Measurements from ENCODE around the gene CLK2. TPM values are rescaled to one million over a fixed set of nuclear protein-coding genes. Genes with fewer than 3 reads are reported as not detected.

CLK2 gene
- total and polyA plus RNA-seq, 2 of the 13 experiments (the other 11 are each of a cell fraction or from before 2014, with no cell fraction given) = 20.1 to 73.5 TPM

DNA sequence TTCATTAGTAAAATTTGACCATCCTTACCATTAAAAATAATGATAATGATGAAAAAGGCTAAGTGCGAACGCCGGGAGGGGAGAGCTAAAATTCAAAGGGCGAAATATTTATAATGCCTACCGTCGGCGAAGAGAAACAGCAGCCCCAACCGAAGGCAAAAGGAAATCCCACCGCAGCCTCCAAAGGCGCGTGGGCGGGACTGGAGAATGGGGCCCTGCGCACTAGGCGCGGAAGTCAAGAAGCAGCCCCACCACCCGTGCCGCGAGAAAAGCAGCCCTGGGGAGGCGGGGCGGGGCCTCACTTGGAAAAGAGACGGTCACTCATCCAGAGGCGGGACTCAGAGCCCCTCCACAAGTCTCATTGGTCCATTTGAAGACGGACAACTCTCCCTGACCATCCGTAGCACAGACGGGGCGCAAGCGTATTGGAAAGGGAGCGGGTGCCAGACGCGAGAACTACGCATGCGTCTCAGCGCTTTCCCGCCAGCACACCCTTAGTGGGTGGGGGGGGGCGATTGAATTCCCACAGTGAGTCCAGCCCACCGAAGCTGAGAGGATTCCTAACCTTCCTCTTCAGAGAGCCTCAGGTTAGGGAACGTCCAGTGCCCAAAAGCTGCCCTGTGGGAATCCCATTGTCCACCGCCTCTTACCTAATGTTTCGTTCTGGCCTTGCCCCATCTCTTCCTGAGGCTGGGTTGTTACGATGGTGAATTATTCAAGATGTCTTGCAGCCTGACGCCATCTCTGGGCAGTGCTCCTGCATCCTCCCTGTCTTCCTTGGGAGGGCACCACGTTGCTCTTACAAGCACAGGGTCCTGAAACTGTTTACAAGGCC lies 45.8 kb downstream of the CLK2 start (continued):
- TF ChIP-seq, protein P1, sequence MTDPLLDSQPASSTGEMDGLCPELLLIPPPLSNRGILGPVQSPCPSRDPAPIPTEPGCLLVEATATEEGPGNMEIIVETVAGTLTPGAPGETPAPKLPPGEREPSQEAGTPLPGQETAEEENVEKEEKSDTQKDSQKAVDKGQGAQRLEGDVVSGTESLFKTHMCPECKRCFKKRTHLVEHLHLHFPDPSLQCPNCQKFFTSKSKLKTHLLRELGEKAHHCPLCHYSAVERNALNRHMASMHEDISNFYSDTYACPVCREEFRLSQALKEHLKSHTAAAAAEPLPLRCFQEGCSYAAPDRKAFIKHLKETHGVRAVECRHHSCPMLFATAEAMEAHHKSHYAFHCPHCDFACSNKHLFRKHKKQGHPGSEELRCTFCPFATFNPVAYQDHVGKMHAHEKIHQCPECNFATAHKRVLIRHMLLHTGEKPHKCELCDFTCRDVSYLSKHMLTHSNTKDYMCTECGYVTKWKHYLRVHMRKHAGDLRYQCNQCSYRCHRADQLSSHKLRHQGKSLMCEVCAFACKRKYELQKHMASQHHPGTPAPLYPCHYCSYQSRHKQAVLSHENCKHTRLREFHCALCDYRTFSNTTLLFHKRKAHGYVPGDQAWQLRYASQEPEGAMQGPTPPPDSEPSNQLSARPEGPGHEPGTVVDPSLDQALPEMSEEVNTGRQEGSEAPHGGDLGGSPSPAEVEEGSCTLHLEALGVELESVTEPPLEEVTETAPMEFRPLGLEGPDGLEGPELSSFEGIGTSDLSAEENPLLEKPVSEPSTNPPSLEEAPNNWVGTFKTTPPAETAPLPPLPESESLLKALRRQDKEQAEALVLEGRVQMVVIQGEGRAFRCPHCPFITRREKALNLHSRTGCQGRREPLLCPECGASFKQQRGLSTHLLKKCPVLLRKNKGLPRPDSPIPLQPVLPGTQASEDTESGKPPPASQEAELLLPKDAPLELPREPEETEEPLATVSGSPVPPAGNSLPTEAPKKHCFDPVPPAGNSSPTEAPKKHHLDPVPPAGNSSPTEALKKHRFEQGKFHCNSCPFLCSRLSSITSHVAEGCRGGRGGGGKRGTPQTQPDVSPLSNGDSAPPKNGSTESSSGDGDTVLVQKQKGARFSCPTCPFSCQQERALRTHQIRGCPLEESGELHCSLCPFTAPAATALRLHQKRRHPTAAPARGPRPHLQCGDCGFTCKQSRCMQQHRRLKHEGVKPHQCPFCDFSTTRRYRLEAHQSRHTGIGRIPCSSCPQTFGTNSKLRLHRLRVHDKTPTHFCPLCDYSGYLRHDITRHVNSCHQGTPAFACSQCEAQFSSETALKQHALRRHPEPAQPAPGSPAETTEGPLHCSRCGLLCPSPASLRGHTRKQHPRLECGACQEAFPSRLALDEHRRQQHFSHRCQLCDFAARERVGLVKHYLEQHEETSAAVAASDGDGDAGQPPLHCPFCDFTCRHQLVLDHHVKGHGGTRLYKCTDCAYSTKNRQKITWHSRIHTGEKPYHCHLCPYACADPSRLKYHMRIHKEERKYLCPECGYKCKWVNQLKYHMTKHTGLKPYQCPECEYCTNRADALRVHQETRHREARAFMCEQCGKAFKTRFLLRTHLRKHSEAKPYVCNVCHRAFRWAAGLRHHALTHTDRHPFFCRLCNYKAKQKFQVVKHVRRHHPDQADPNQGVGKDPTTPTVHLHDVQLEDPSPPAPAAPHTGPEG (CRISPR knock-in tag; IDR thresholded peaks at IDR 0.05) = no peak
- TF ChIP-seq ISL2 (CRISPR knock-in tag; IDR thresholded peaks at IDR 0.05) = no peak
- peak; percentile 20; the same call in 1 of the 2 replicates for TF ChIP-seq ZNF552 (CRISPR knock-in tag; IDR thresholded peaks at IDR 0.05; ENCODE audit: borderline replicate concordance)
- peak in 1 of 2 experiments; percentile 6; a peak in 1 of 4 replicates for TF ChIP-seq EP300 (IDR thresholded peaks at IDR 0.05; ENCODE audit: low read depth in 2 of 2, low read length in 2 of 2)
- no peak for TF ChIP-seq EP300 (CRISPR knock-in tag; IDR thresholded peaks at IDR 0.05; ENCODE audit: borderline replicate concordance)
- peak; percentile 14; the same call in 1 of the 2 replicates for TF ChIP-seq BORCS8-MEF2B (CRISPR knock-in tag; IDR thresholded peaks at IDR 0.05)
- peak; percentile 94 for TF ChIP-seq POLR2G (IDR thresholded peaks at IDR 0.05; ENCODE audit: low read depth, low read length)
- no peak for TF ChIP-seq MLLT10 (CRISPR knock-in tag; IDR thresholded peaks at IDR 0.05)
- TF ChIP-seq, protein P2, sequence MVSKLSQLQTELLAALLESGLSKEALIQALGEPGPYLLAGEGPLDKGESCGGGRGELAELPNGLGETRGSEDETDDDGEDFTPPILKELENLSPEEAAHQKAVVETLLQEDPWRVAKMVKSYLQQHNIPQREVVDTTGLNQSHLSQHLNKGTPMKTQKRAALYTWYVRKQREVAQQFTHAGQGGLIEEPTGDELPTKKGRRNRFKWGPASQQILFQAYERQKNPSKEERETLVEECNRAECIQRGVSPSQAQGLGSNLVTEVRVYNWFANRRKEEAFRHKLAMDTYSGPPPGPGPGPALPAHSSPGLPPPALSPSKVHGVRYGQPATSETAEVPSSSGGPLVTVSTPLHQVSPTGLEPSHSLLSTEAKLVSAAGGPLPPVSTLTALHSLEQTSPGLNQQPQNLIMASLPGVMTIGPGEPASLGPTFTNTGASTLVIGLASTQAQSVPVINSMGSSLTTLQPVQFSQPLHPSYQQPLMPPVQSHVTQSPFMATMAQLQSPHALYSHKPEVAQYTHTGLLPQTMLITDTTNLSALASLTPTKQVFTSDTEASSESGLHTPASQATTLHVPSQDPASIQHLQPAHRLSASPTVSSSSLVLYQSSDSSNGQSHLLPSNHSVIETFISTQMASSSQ (IDR thresholded peaks at IDR 0.05; ENCODE audit: low read depth) = no peak
- TF ChIP-seq, protein P2 (CRISPR knock-in tag; IDR thresholded peaks at IDR 0.05; ENCODE audit: borderline replicate concordance) = no peak; the same call in 1 of the 2 replicates
- TF ChIP-seq KAT8 (CRISPR knock-in tag; IDR thresholded peaks at IDR 0.05) = peak; percentile 83
- TF ChIP-seq TAF1 (CRISPR knock-in tag; IDR thresholded peaks at IDR 0.05) = peak; percentile 68; the same call in 1 of the 2 replicates
- TF ChIP-seq ZNF7 (CRISPR knock-in tag; IDR thresholded peaks at IDR 0.05) = no peak
- no peak for TF ChIP-seq SMAD1 (CRISPR knock-in tag; IDR thresholded peaks at IDR 0.05; ENCODE audit: borderline replicate concordance, low read depth)
- TF ChIP-seq ZNF101 (CRISPR knock-in tag; IDR thresholded peaks at IDR 0.05; ENCODE audit: borderline replicate concordance, low read depth) = no peak
- no peak for TF ChIP-seq GABPA (IDR thresholded peaks at IDR 0.05; ENCODE audit: low read depth, low read length)
- peak; percentile 45 for TF ChIP-seq GABPA (CRISPR knock-in tag; IDR thresholded peaks at IDR 0.05; ENCODE audit: low read depth)
- TF ChIP-seq, protein P3, sequence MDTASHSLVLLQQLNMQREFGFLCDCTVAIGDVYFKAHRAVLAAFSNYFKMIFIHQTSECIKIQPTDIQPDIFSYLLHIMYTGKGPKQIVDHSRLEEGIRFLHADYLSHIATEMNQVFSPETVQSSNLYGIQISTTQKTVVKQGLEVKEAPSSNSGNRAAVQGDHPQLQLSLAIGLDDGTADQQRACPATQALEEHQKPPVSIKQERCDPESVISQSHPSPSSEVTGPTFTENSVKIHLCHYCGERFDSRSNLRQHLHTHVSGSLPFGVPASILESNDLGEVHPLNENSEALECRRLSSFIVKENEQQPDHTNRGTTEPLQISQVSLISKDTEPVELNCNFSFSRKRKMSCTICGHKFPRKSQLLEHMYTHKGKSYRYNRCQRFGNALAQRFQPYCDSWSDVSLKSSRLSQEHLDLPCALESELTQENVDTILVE (CRISPR knock-in tag; IDR thresholded peaks at IDR 0.05) = peak; percentile 48
- peak in 1 of 2 experiments; percentile 68; a peak in 1 of 4 replicates for TF ChIP-seq KLF16 (CRISPR knock-in tag; IDR thresholded peaks at IDR 0.05)

Data from HepG2 (cell line).